ENCODE measurements around the gene RPL35.

The RPL35 gene

DNA sequence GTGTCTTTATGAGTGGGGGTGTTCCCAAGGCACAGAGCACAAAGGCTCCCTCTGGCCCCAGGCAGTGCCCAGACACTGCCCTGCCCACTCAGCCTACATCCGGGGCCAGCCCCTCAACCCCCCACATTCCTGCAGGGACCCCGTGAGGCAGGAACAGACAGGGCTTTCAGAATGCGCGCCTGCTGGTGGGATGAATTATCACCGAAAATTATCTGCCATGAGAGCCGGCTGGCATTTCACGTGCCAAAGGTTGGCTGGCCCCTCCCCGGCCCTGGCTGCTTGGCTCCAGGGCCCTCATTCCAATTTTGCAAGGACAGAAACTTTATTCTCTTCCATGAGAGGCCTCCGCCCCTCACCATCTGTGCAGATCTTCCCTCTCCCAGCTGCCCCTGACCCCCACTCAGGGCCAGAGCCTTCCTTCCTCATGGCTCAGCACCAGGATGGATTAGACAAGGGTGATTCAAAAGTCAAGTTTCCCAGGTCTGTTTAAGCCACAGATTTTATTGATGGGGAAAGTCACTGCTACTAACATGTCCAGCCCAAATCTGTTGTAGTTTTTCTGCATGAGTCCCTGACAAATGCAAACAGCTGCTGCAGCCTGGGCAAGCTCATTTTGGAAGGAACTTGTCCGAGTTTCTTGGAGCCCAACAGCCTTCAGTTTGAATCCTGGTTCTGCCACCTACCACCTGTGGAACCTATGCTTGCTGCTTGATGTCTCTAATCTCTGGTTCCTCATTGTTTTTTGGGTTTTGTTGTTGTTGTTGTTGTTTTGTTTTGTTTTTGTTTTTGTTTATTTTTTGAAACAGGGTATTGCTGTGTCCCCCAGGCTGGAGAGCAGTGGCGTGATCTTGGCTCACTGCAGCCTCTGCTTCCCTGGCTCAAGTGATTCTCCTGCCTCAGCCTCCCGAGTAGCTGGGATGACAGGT lies 40.8 kb downstream of the RPL35 start:
- no peak for DNase-seq (ENCODE audit: low read depth)

GRCh38 chr9:124818431-124819281 lies 43.1 kb downstream of the RPL35 start:
- no peak for DNase-seq (ENCODE audit: low read depth)

GRCh38 chr9:124815601-124816000 lies 46.2 kb downstream of the RPL35 start:
- DNase-seq (ENCODE audit: low read depth): no peak

GRCh38 chr9:124814164-124814535 lies 47.6 kb downstream of the RPL35 start:
- no peak for DNase-seq (ENCODE audit: low read depth)

- DNase-seq (ENCODE audit: low read depth): no peak
These were observed 48.1 kb downstream of the RPL35 start for GRCh38 chr9:124813501-124814163.

DNA sequence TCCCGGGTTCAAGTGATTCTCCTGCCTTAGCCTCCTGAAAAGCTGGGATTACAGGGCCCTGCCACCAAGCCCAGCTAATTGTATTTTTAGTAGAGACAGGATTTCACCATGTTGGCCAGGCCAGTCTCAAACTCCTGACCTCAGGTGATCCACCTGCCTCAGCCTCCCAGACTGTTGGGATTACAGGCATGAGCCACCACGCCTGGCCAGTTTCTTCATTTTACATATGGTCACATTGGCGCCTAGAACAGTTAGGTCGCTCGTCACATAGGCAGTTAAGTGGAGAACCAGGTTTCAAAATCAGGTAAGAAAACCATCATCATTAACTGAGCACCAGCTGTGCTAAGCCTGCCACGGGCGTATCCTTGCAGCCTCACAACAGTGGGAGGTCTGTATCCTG lies 48.7 kb downstream of the RPL35 start:
- DNase-seq (ENCODE audit: low read depth): no peak

- DNase-seq (ENCODE audit: low read depth): no peak
These were observed 49.3 kb downstream of the RPL35 start for GRCh38 chr9:124812441-124812876.

DNA sequence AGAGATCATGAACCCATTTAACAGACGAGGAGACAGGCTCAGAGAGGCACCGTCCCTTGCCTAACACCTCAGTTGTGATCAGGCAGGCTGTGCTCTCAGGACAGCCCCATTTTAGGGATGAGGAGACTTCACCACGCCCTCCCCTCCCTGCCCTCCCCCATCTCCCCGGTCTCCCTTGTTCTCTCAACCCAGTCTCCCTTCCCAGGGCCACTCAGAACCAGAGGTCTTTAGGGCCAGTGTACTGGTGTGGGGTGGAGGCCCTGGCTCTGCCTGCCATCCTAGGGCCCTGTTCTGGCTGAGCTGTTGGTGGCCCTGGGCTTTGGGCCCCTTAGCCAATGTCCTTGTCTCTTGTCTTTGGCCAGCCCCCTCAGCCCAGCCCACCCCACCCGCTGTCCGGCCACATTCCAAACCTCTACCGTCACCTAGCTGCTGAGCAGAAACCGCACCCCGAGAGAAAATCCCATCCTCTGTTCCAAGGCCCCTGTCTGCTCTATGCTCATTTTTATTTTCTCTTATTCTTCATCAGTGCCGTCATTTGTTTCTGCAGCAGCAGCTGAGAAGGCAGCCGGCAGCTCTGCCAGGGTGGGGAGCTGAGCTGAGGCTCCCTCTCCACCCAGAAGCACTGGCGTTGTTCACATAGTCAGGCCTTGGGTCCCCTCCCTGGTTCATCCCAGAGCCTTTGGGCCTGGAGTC lies 50.9 kb downstream of the RPL35 start:
- no peak for DNase-seq (ENCODE audit: low read depth)

- no peak for DNase-seq (ENCODE audit: low read depth)
These were observed 51.8 kb downstream of the RPL35 start for GRCh38 chr9:124809741-124810500.

GRCh38 chr9:124809211-124809610 lies 52.5 kb downstream of the RPL35 start:
- DNase-seq (ENCODE audit: low read depth): no peak

DNA sequence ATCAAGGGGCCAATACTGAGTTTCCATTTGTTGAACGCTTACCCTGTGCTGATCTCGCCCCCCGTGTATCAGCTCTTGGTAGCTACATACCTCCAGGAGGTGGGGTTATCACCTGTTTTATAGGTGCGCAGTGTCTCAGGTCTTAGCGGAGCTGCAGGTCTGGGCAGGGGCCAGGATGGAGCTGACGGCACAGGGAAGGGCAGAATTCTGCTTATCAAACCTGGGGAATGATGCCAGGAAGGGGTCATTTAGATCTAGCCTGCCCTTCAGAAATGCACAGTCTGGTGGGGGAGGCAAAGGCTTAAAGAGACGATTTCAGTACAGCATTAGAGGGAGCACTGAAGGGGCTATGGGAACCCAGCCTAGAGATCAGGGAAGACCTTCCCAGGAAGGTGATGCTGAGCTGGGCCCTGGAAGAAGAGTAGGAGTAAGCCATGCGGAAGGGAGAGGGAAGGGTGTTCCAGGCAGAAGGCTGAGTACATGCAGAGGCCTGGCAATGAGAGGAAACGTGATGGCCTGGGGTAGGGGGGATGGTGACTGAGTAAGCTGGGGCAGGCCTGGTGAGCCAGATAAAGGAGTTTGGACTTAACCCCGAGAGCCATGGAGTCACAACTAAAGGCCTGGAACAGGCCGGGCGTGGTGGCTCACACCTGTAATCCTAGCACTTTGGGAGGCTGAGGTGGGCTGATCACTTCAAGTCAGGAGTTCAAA lies 53.4 kb downstream of the RPL35 start:
- DNase-seq (ENCODE audit: low read depth): no peak
